ENCODE results near the gene CDK3. TPM values are rescaled to one million over a fixed set of nuclear protein-coding genes. Genes with fewer than 3 reads are reported as not detected.

The CDK3 gene
- total and polyA plus RNA-seq, 3 experiments from 2014 or later: 5.0 to 5.5 TPM; not detected in 1

- peaks cover 26 to 41% (median 35%) of the 10 kb centered on the region in 3 donors for H3K4me1 Mint-ChIP-seq
- no peaks in the 10 kb centered on the region for H3K36me3 ChIP-seq (ENCODE audit: insufficient read depth, low read length)
- no peak for DNase-seq
- H3K4me3 ChIP-seq (ENCODE audit: low read length): no peak overlapping the region
- CTCF ChIA-PET: interaction anchor here (0.7 to 1.4 kb wide), 5 partner anchors 16 to 120 kb away, joined by 3 to 6 read pairs (median 4); partner anchors contain the start of genes CDK3 and MRPL38
- no peaks in the 10 kb centered on the region for H3K27me3 ChIP-seq (ENCODE audit: insufficient read depth, low read length, poor library complexity, severe bottlenecking)
- H3K9me3 Mint-ChIP-seq: no peaks in the 10 kb centered on the region
- peaks cover 24% of the 10 kb centered on the region for H3K4me1 ChIP-seq (ENCODE audit: insufficient read depth, low read length)
- H3K9me3 ChIP-seq (ENCODE audit: low read length): no peaks in the 10 kb centered on the region
- H3K27ac ChIP-seq (ENCODE audit: low read depth, low read length): no peak overlapping the region
- H3K4me3 Mint-ChIP-seq: peak overlapping the region; percentile 54 to 99 (median 96)
- peaks cover 0 to 23% (median 0%) of the 10 kb centered on the region in 3 donors for H3K36me3 Mint-ChIP-seq
- H3K27me3 Mint-ChIP-seq: peaks cover 0 to 1% of the 10 kb centered on the region in 2 donors
- POLR2A ChIA-PET: interaction anchor here (0.6 to 1.1 kb wide), 6 partner anchors 53 to 757 kb away, joined by 3 to 7 read pairs (median 3); no protein-coding TSS in a partner anchor
- H3K27ac Mint-ChIP-seq: peak overlapping the region in 7 of 8 donors; percentile 48 to 99 (median 78)
These were observed 19.5 kb upstream of the CDK3 start for GRCh38 chr17:75981019-75981615.

- Mint-ChIP-seq H3K4me3 (no peak overlapping the region), H3K4me1 (peaks cover 11 to 16% (median 14%) of the 10 kb centered on the region in 3 donors), H3K27ac (peak overlapping the region in 2 of 8 donors; percentile 12 to 57), H3K9me3 (no peaks in the 10 kb centered on the region), H3K36me3 (peaks cover 0 to 17% (median 0%) of the 10 kb centered on the region in 3 donors), H3K27me3 (peaks cover 0 to 1% of the 10 kb centered on the region in 2 donors)
- H3K9me3 ChIP-seq (ENCODE audit: low read length): no peaks in the 10 kb centered on the region
- CTCF ChIA-PET: interaction anchor here (1.4 kb wide), 1 partner anchor 14 kb away, joined by 6 read pairs; no protein-coding TSS in a partner anchor
- peaks cover 15% of the 10 kb centered on the region for H3K4me1 ChIP-seq (ENCODE audit: insufficient read depth, low read length)
- no peak for DNase-seq
- no peak overlapping the region for H3K27ac ChIP-seq (ENCODE audit: low read depth, low read length)
- H3K36me3 ChIP-seq (ENCODE audit: insufficient read depth, low read length): no peaks in the 10 kb centered on the region
- POLR2A ChIA-PET: no interaction called here
- no peaks in the 10 kb centered on the region for H3K27me3 ChIP-seq (ENCODE audit: insufficient read depth, low read length, poor library complexity, severe bottlenecking)
- H3K4me3 ChIP-seq (ENCODE audit: low read length): no peak overlapping the region
These were observed 17.0 kb upstream of the CDK3 start for GRCh38 chr17:75983501-75984181.

GRCh38 chr17:75985986-75986385 lies 14.7 kb upstream of the CDK3 start:
- no peak overlapping the region for H3K4me3 ChIP-seq (ENCODE audit: low read length)
- POLR2A ChIA-PET: no interaction called here
- peaks cover 0 to 1% of the 10 kb centered on the region in 2 donors for H3K27me3 Mint-ChIP-seq
- no peaks in the 10 kb centered on the region for H3K9me3 ChIP-seq (ENCODE audit: low read length)
- H3K36me3 ChIP-seq (ENCODE audit: insufficient read depth, low read length): no peaks in the 10 kb centered on the region
- H3K4me1 ChIP-seq (ENCODE audit: insufficient read depth, low read length): peaks cover 3% of the 10 kb centered on the region
- no peaks in the 10 kb centered on the region for H3K27me3 ChIP-seq (ENCODE audit: insufficient read depth, low read length, poor library complexity, severe bottlenecking)
- CTCF ChIA-PET: no interaction called here
- H3K9me3 Mint-ChIP-seq: no peaks in the 10 kb centered on the region
- no peak for DNase-seq
- H3K4me1 Mint-ChIP-seq: peaks cover 0 to 3% (median under 1%) of the 10 kb centered on the region in 3 donors
- no peak overlapping the region for H3K27ac ChIP-seq (ENCODE audit: low read depth, low read length)
- H3K36me3 Mint-ChIP-seq: peaks cover 0 to 9% (median 0%) of the 10 kb centered on the region in 3 donors
- no peak overlapping the region for H3K27ac Mint-ChIP-seq
- no peak overlapping the region for H3K4me3 Mint-ChIP-seq

- peaks cover 0 to 2% (median 0%) of the 10 kb centered on the region in 3 donors for H3K4me1 Mint-ChIP-seq
These were observed 13.6 kb upstream of the CDK3 start for GRCh38 chr17:75987041-75987440.

GRCh38 chr17:75991396-75991795 lies 9.3 kb upstream of the CDK3 start:
- Mint-ChIP-seq H3K27me3 (no peaks in the 10 kb centered on the region), H3K4me3 (no peak overlapping the region), H3K9me3 (no peaks in the 10 kb centered on the region), H3K27ac (no peak overlapping the region), H3K4me1 (peaks cover 0 to under 1% (median 0%) of the 10 kb centered on the region in 3 donors), H3K36me3 (peaks cover 0 to 34% (median 3%) of the 10 kb centered on the region in 3 donors)
- H3K4me3 ChIP-seq (ENCODE audit: low read length): no peak overlapping the region
- POLR2A ChIA-PET: no interaction called here
- no peak overlapping the region for H3K27ac ChIP-seq (ENCODE audit: low read depth, low read length)
- peak in 1 of 5 donors; percentile 32 for DNase-seq
- H3K4me1 ChIP-seq (ENCODE audit: insufficient read depth, low read length): no peaks in the 10 kb centered on the region
- no peaks in the 10 kb centered on the region for H3K9me3 ChIP-seq (ENCODE audit: low read length)
- H3K27me3 ChIP-seq (ENCODE audit: insufficient read depth, low read length, poor library complexity, severe bottlenecking): no peaks in the 10 kb centered on the region
- CTCF ChIA-PET: no interaction called here
- H3K36me3 ChIP-seq (ENCODE audit: insufficient read depth, low read length): no peaks in the 10 kb centered on the region

More at GRCh38 chr17:75987041-75987440, 13.6 kb upstream of the CDK3 start:
- H3K27ac ChIP-seq (ENCODE audit: low read depth, low read length): no peak overlapping the region
- Mint-ChIP-seq H3K36me3 (peaks cover 0 to 18% (median 3%) of the 10 kb centered on the region in 3 donors), H3K27me3 (peaks cover 0 to 1% of the 10 kb centered on the region in 2 donors), H3K27ac (no peak overlapping the region), H3K9me3 (no peaks in the 10 kb centered on the region), H3K4me3 (no peak overlapping the region)
- no peaks in the 10 kb centered on the region for H3K36me3 ChIP-seq (ENCODE audit: insufficient read depth, low read length)
- no peaks in the 10 kb centered on the region for H3K9me3 ChIP-seq (ENCODE audit: low read length)
- no peak overlapping the region for H3K4me3 ChIP-seq (ENCODE audit: low read length)
- no peaks in the 10 kb centered on the region for H3K27me3 ChIP-seq (ENCODE audit: insufficient read depth, low read length, poor library complexity, severe bottlenecking)
- DNase-seq: no peak
- H3K4me1 ChIP-seq (ENCODE audit: insufficient read depth, low read length): no peaks in the 10 kb centered on the region
- POLR2A ChIA-PET: no interaction called here
- CTCF ChIA-PET: interaction anchor here (0.5 kb wide), 1 partner anchor 32 kb away, joined by 3 read pairs; no protein-coding TSS in a partner anchor

GRCh38 chr17:75994802-75995370 lies 5.8 kb upstream of the CDK3 start:
- Mint-ChIP-seq H3K9me3 (no peaks in the 10 kb centered on the region), H3K27me3 (no peaks in the 10 kb centered on the region), H3K4me1 (peaks cover 11 to 14% (median 12%) of the 10 kb centered on the region in 3 donors), H3K4me3 (no peak overlapping the region), H3K36me3 (peaks cover 0 to 29% (median 3%) of the 10 kb centered on the region in 3 donors), H3K27ac (peak overlapping the region in 1 of 8 donors; percentile 87)
- Histone ChIP-seq H3K4me1 (ENCODE audit: insufficient read depth, low read length) (peaks cover 12% of the 10 kb centered on the region), H3K4me3 (ENCODE audit: low read length) (no peak overlapping the region), H3K27me3 (ENCODE audit: insufficient read depth, low read length, poor library complexity, severe bottlenecking) (no peaks in the 10 kb centered on the region), H3K36me3 (ENCODE audit: insufficient read depth, low read length) (no peaks in the 10 kb centered on the region), H3K9me3 (ENCODE audit: low read length) (no peaks in the 10 kb centered on the region), H3K27ac (ENCODE audit: low read depth, low read length) (no peak overlapping the region)
- ChIA-PET CTCF (interaction anchor here (1.6 kb wide), 1 partner anchor 11 kb away, joined by 7 read pairs; no protein-coding TSS in a partner anchor), POLR2A (no interaction called here)
- DNase-seq: peak in 1 of 5 donors; percentile 25

- Mint-ChIP-seq H3K27ac (no peak overlapping the region), H3K27me3 (no peaks in the 10 kb centered on the region), H3K4me3 (no peak overlapping the region), H3K36me3 (peaks cover 0 to 26% (median 3%) of the 10 kb centered on the region in 3 donors), H3K9me3 (no peaks in the 10 kb centered on the region), H3K4me1 (peaks cover 11 to 14% (median 12%) of the 10 kb centered on the region in 3 donors)
- POLR2A ChIA-PET: no interaction called here
- Histone ChIP-seq H3K36me3 (ENCODE audit: insufficient read depth, low read length) (no peaks in the 10 kb centered on the region), H3K4me1 (ENCODE audit: insufficient read depth, low read length) (peaks cover 12% of the 10 kb centered on the region), H3K27ac (ENCODE audit: low read depth, low read length) (no peak overlapping the region), H3K4me3 (ENCODE audit: low read length) (no peak overlapping the region), H3K9me3 (ENCODE audit: low read length) (no peaks in the 10 kb centered on the region), H3K27me3 (ENCODE audit: insufficient read depth, low read length, poor library complexity, severe bottlenecking) (no peaks in the 10 kb centered on the region)
- CTCF ChIA-PET: interaction anchor here (1.6 to 1.9 kb wide), 2 partner anchors 10 to 15 kb away, joined by 4 to 7 read pairs; no protein-coding TSS in a partner anchor
- DNase-seq: peak in 1 of 5 donors; percentile 18
These were observed 5.2 kb upstream of the CDK3 start for GRCh38 chr17:75995385-75995925.
